Thyroid gland (tissue), 4 donors: ENCODE results near the gene RNF125. TPM values are rescaled to one million over a fixed set of nuclear protein-coding genes. Genes with fewer than 3 reads are reported as not detected.

Source experiments
- DNase-seq, 2 donors: peaks; one replicate each; pipeline ENCODE4 v3.0.0-alpha.2; 2019
- H3K27ac ChIP-seq, 3 donors: fragments of 200-600 bp; sonication (generic); 1 replicate in 2 of 3; 2 replicates in 1 of 3; pipeline ENCODE4 v1.5.1; 2016 to 2019; ENCODE audit warnings: mild to moderate bottlenecking in 1 of 3, moderate library complexity in 1 of 3
- H3K27me3 ChIP-seq: fragments of 200-600 bp; sonication (generic); one replicate; pipeline ENCODE4 v1.5.1; 2019
- H3K36me3 ChIP-seq, 2 donors: fragments of 200-600 bp; sonication (generic); one replicate each; pipeline ENCODE4 v1.5.1; 2016 to 2019
- H3K4me1 ChIP-seq, 2 donors: fragments of 200-600 bp; sonication (generic); one replicate each; pipeline ENCODE4 v1.5.1; 2017 to 2019
- H3K4me3 ChIP-seq, 3 donors: fragments of 200-600 bp; sonication (generic); replicated peaks in 1 of 3; 1 replicate in 2 of 3; 2 replicates in 1 of 3; pipeline ENCODE4 v1.5.1; 2016; ENCODE audit warnings: mild to moderate bottlenecking in 1 of 3
- H3K9me3 ChIP-seq: fragments of 200-600 bp; sonication (generic); one replicate; pipeline ENCODE4 v1.5.1; 2017
- POLR2A ChIP-seq, 2 donors: fragments of 450-650 bp; IDR thresholded peaks; one replicate each; pipeline ENCODE4 v1.6.1; 2017; ENCODE audit warnings: antibody characterized with exemption in 2 of 2, mild to moderate bottlenecking in 2 of 2, moderate library complexity in 1 of 2
- WGBS, 2 donors: methylation state at CpG; one replicate each; pipeline ENCODE4 v1.1.5; 2017; 5-methylcytosine and 5-hydroxymethylcytosine counted together
- intact Hi-C: fragments of 100-400 bp; cut with DNase I; formaldehyde crosslinking; loops from one replicate; pipeline ENCODE4 v1.15.1; 2023
- total RNA-seq, 4 donors: library from RNA; depleted of rRNA; stranded (reverse); fragments of >200 nt; gene quantifications; one replicate each; pipeline ENCODE4 v1.2.3, GENCODE V29; 2016
- TF ChIP-seq, protein P1 (sequence below), 6 experiments: fragments of 200-600 bp in 3 of 6; fragments of 450-650 bp in 3 of 6; sonication (generic) in 3 of 6; IDR thresholded peaks; one replicate each; pipeline ENCODE4 v1.5.1; 2016 to 2019; ENCODE audit warnings: antibody characterized with exemption in 6 of 6, mild to moderate bottlenecking in 2 of 6, inconsistent platforms in 1 of 6, moderate library complexity in 1 of 6

Gene RNF125
- total RNA-seq, 4 donors from 2014 or later: 1.3 to 6.7 (median 1.9) TPM

- intact Hi-C loops: no loop called here
- TF ChIP-seq, protein P1, sequence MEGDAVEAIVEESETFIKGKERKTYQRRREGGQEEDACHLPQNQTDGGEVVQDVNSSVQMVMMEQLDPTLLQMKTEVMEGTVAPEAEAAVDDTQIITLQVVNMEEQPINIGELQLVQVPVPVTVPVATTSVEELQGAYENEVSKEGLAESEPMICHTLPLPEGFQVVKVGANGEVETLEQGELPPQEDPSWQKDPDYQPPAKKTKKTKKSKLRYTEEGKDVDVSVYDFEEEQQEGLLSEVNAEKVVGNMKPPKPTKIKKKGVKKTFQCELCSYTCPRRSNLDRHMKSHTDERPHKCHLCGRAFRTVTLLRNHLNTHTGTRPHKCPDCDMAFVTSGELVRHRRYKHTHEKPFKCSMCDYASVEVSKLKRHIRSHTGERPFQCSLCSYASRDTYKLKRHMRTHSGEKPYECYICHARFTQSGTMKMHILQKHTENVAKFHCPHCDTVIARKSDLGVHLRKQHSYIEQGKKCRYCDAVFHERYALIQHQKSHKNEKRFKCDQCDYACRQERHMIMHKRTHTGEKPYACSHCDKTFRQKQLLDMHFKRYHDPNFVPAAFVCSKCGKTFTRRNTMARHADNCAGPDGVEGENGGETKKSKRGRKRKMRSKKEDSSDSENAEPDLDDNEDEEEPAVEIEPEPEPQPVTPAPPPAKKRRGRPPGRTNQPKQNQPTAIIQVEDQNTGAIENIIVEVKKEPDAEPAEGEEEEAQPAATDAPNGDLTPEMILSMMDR (IDR thresholded peaks at IDR 0.05): no peak
- no peak for TF ChIP-seq POLR2A (IDR thresholded peaks at IDR 0.05)
- H3K4me3 ChIP-seq: no peak overlapping the region
- 83 to 86% methylated on average over 3 of the region's 3 CpGs for WGBS, 2 donors
- H3K27ac ChIP-seq: no peak overlapping the region
- H3K4me1 ChIP-seq: no peaks in the 10 kb centered on the region
- no peaks in the 10 kb centered on the region for H3K9me3 ChIP-seq
- no peaks in the 10 kb centered on the region for H3K27me3 ChIP-seq
- DNase-seq: no peak
- H3K36me3 ChIP-seq: no peaks in the 10 kb centered on the region
These were observed 93.1 kb downstream of the RNF125 start for GRCh38 chr18:32111706-32112105.

GRCh38 chr18:32112826-32113225 is 94.2 kb downstream of the RNF125 start:
- H3K27ac ChIP-seq: no peak overlapping the region
- no peaks in the 10 kb centered on the region for H3K9me3 ChIP-seq
- no peak overlapping the region for H3K4me3 ChIP-seq
- H3K36me3 ChIP-seq: no peaks in the 10 kb centered on the region
- 91 to 94% methylated on average over 4 of the region's 4 CpGs for WGBS, 2 donors
- intact Hi-C loops: no loop called here
- H3K27me3 ChIP-seq: no peaks in the 10 kb centered on the region
- no peak for DNase-seq
- no peaks in the 10 kb centered on the region for H3K4me1 ChIP-seq
- TF ChIP-seq POLR2A (IDR thresholded peaks at IDR 0.05): no peak
- TF ChIP-seq, protein P1 (IDR thresholded peaks at IDR 0.05): no peak

DNA sequence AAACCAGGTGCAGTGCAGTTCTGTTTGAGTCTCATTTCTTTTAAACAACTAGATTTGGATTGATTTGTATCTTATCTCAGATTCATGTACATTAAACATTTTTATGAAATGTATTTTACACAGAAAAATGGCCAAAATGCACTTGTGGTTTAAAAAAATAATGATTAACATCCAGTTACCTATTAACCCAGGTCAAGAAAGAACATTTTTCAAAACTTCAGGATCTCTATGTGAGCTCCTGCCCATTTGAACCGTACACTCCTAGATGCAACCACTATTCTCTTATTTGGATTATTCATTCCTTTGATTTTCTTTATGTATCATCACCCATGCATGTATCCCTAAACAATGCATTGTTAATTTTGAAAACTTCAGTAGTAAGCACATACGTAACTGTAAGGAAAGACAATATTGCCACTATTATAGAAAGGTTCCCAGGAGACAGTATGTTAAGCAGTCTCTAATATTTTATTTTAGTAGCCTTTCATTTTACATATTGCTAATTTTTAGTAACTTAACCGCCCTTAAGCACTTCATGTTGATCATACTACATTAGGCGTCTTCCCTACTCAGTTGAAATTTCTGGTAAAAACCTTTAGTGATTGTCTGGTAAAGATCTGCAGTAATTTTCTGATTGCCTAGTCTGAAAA is 95.8 kb downstream of the RNF125 start:
- H3K4me1 ChIP-seq: no peaks in the 10 kb centered on the region
- intact Hi-C loops: no loop called here
- H3K9me3 ChIP-seq: no peaks in the 10 kb centered on the region
- no peaks in the 10 kb centered on the region for H3K27me3 ChIP-seq
- no peak for TF ChIP-seq POLR2A (IDR thresholded peaks at IDR 0.05)
- TF ChIP-seq, protein P1 (IDR thresholded peaks at IDR 0.05): no peak
- 97% methylated on average over 4 of the region's 4 CpGs for WGBS, 2 donors
- H3K4me3 ChIP-seq: no peak overlapping the region
- DNase-seq: no peak
- no peak overlapping the region for H3K27ac ChIP-seq
- H3K36me3 ChIP-seq: no peaks in the 10 kb centered on the region

DNA sequence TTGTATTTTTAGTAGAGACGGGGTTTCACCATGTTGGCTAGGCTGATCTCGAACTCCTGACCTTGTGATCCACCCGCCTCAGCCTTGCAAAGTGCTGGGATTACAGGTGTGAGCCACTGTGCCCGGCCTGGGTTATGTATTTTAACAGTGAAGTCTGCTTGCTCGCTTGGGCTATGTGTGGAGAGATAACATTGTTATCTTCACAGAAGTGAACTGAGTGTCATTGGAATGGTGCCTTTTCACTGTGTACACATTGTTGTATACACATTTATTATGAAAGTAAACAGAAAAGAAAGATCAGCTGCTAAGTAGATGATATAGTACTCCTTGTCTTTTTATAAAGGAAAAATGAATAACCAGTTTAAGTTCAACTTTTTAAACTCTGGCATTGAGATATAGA is 103.4 kb downstream of the RNF125 start:
- H3K27ac ChIP-seq: no peak overlapping the region
- WGBS, 2 donors: 92 to 96% methylated on average over 5 of the region's 5 CpGs
- DNase-seq: no peak
- TF ChIP-seq POLR2A (IDR thresholded peaks at IDR 0.05): no peak
- TF ChIP-seq, protein P1 (IDR thresholded peaks at IDR 0.05): no peak
- H3K36me3 ChIP-seq: peaks cover 3 to 7% of the 10 kb centered on the region in 2 donors
- H3K4me1 ChIP-seq: no peaks in the 10 kb centered on the region
- H3K4me3 ChIP-seq: no peak overlapping the region
- no peaks in the 10 kb centered on the region for H3K27me3 ChIP-seq
- no peaks in the 10 kb centered on the region for H3K9me3 ChIP-seq
- intact Hi-C loops: no loop called here

Other genes starting within 250 kb of the RNF125 start
- 10 to 100 TPM; 45.9 to 96.8 (median 61.8) TPM for gene TRAPPC8, start 75.7 kb upstream of the RNF125 start, total RNA-seq
- gene RNF138, start 73.0 kb downstream of the RNF125 start, total RNA-seq: 10 to 100 TPM; 10.7 to 62.7 (median 27.4) TPM
- gene MEP1B, start 171.2 kb downstream of the RNF125 start, total RNA-seq: under 1 TPM in 1 of 4 donors, not detected in 3; 0.38 TPM